HG03457 (cell line): ENCODE results near the gene MISP3.

ENCODE experiments used
- ATAC-seq: cut with Tn5 transposase; IDR thresholded peaks from one replicate; pipeline ENCODE4 v1.9.1; 2021; ENCODE audit warnings: moderate number of reproducible peaks; ENCODE audit not compliant: unreplicated experiment

MISP3 gene

DNA sequence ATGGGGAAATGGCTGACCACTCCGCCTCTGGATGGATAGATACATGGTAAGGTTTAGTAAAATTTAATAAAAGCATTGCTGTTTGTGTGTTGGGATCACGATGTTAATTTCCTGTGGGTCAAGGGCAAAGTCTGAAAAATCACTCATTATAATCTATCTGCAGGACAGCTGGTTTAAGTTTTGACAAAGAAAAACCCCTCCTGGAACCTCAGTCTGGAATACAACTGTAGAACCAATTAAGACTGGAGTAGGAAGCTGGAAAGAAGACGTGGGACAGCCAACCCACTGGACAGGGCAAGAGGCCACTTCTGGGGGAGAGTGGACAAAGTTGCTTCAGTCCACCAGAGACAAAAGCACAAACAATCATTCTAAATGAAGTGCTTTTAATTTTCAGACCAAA lies 46.6 kb downstream of the MISP3 start:
- no peak for ATAC-seq

- ATAC-seq, result no peak
These were observed 47.3 kb downstream of the MISP3 start for GRCh38 chr19:14119644-14120496.

GRCh38 chr19:14120497-14120780 lies 47.9 kb downstream of the MISP3 start:
- ATAC-seq, result no peak

GRCh38 chr19:14122924-14123323 lies 50.3 kb downstream of the MISP3 start:
- ATAC-seq, result no peak
